Thymus (tissue), 11 donors: Measurements from ENCODE around the gene LRRC55. TPM values are rescaled to one million over a fixed set of nuclear protein-coding genes. Genes with fewer than 3 reads are reported as not detected.

Source experiments
- DNase-seq, 9 donors: peaks; one replicate each; pipeline ENCODE4 v3.0.0-alpha.2; 2013; ENCODE audit warnings: low spot score in 9 of 9, low read depth in 6 of 9, missing footprints in 1 of 9
- H3K27ac ChIP-seq, 2 donors: one replicate each; pipeline ENCODE4 v1.5.1; 2013; ENCODE audit warnings: control low read depth in 1 of 2, low read depth in 1 of 2, low read length in 1 of 2, mild to moderate bottlenecking in 1 of 2, moderate library complexity in 1 of 2
- H3K27me3 ChIP-seq, 2 donors: one replicate each; pipeline ENCODE4 v1.5.1; 2013; ENCODE audit warnings: low read length in 1 of 2; ENCODE audit not compliant: control insufficient read depth in 2 of 2, insufficient read depth in 1 of 2
- H3K36me3 ChIP-seq, 2 donors: one replicate each; pipeline ENCODE4 v1.5.1; 2013; ENCODE audit warnings: low read length in 1 of 2, mild to moderate bottlenecking in 1 of 2, moderate library complexity in 1 of 2; ENCODE audit not compliant: control insufficient read depth in 2 of 2, insufficient read depth in 2 of 2
- H3K4me1 ChIP-seq, 2 donors: one replicate each; pipeline ENCODE4 v1.5.1; 2013; ENCODE audit warnings: low read length in 2 of 2; ENCODE audit not compliant: control insufficient read depth in 2 of 2, insufficient read depth in 2 of 2
- H3K4me3 ChIP-seq, 2 donors: one replicate each; pipeline ENCODE4 v1.5.1; 2013; ENCODE audit warnings: low read length in 2 of 2, control low read depth in 1 of 2, mild to moderate bottlenecking in 1 of 2
- H3K9me3 ChIP-seq, 2 donors: one replicate each; pipeline ENCODE4 v1.5.1; 2013; ENCODE audit warnings: low read length in 1 of 2, mild to moderate bottlenecking in 1 of 2; ENCODE audit not compliant: control insufficient read depth in 2 of 2, insufficient read depth in 1 of 2
- WGBS: extraction: QIAGEN DNeasy Blood & Tissue Kit; methylation state at CpG from one replicate; pipeline ENCODE4 v1.1.7; 2013; 5-methylcytosine and 5-hydroxymethylcytosine counted together
- polyA plus RNA-seq: library from polyadenylated mRNA; stranded (reverse); fragments of 200-250 nt; gene quantifications from one replicate; pipeline ENCODE4 v1.2.3, GENCODE V29; 2013
- total RNA-seq: library from RNA; stranded (reverse); fragments of 120-200 nt; gene quantifications from one replicate; pipeline ENCODE4 v1.2.4, GENCODE V29; 2013
- donor health status: healthy.

The LRRC55 gene
- total and polyA plus RNA-seq, 2 donors, result 0.25 to 2.0 TPM

- 67% methylated on average over 3 of the region's 3 CpGs for WGBS
- H3K4me3 ChIP-seq, result no peak overlapping the region
- no peaks in the 10 kb centered on the region for H3K27me3 ChIP-seq
- no peaks in the 10 kb centered on the region for H3K4me1 ChIP-seq
- no peaks in the 10 kb centered on the region for H3K36me3 ChIP-seq
- no peaks in the 10 kb centered on the region for H3K9me3 ChIP-seq
- no peak for DNase-seq
- no peak overlapping the region for H3K27ac ChIP-seq
Observed at GRCh38 chr11:57157624-57158023, 24.1 kb upstream of the LRRC55 start.

GRCh38 chr11:57158180-57158579 is 23.6 kb upstream of the LRRC55 start:
- WGBS, result 76% methylated on average over 5 of the region's 5 CpGs
- no peak overlapping the region for H3K4me3 ChIP-seq
- no peak for DNase-seq

GRCh38 chr11:57158599-57158998 is 23.2 kb upstream of the LRRC55 start:
- no peaks in the 10 kb centered on the region for H3K27me3 ChIP-seq
- DNase-seq, result no peak
- WGBS, result 91% methylated on average over 1 of the region's 1 CpG
- no peak overlapping the region for H3K4me3 ChIP-seq
- no peaks in the 10 kb centered on the region for H3K36me3 ChIP-seq
- no peak overlapping the region for H3K27ac ChIP-seq
- no peaks in the 10 kb centered on the region for H3K9me3 ChIP-seq
- no peaks in the 10 kb centered on the region for H3K4me1 ChIP-seq

More at GRCh38 chr11:57158180-57158579, 23.6 kb upstream of the LRRC55 start:
- no peaks in the 10 kb centered on the region for H3K36me3 ChIP-seq
- H3K27ac ChIP-seq, result no peak overlapping the region
- no peaks in the 10 kb centered on the region for H3K9me3 ChIP-seq
- no peaks in the 10 kb centered on the region for H3K4me1 ChIP-seq
- H3K27me3 ChIP-seq, result no peaks in the 10 kb centered on the region

GRCh38 chr11:57160665-57161064 is 21.1 kb upstream of the LRRC55 start:
- Histone ChIP-seq H3K4me1 (no peaks in the 10 kb centered on the region), H3K27ac (no peak overlapping the region), H3K36me3 (no peaks in the 10 kb centered on the region), H3K27me3 (no peaks in the 10 kb centered on the region), H3K9me3 (no peaks in the 10 kb centered on the region), H3K4me3 (no peak overlapping the region)
- WGBS, result 90% methylated on average over 2 of the region's 2 CpGs
- no peak for DNase-seq

GRCh38 chr11:57161351-57161750 is 20.4 kb upstream of the LRRC55 start:
- Histone ChIP-seq H3K4me1 (no peaks in the 10 kb centered on the region), H3K27me3 (no peaks in the 10 kb centered on the region), H3K36me3 (no peaks in the 10 kb centered on the region), H3K9me3 (no peaks in the 10 kb centered on the region), H3K27ac (no peak overlapping the region), H3K4me3 (no peak overlapping the region)
- WGBS, result 51% methylated on average over 5 of the region's 5 CpGs
- DNase-seq, result no peak

GRCh38 chr11:57162179-57162898 is 19.4 kb upstream of the LRRC55 start:
- no peaks in the 10 kb centered on the region for H3K36me3 ChIP-seq
- no peak for DNase-seq
- no peak overlapping the region for H3K27ac ChIP-seq
- H3K9me3 ChIP-seq, result no peaks in the 10 kb centered on the region
- H3K27me3 ChIP-seq, result no peaks in the 10 kb centered on the region
- WGBS, result 76% methylated on average over 6 of the region's 6 CpGs
- no peak overlapping the region for H3K4me3 ChIP-seq
- H3K4me1 ChIP-seq, result no peaks in the 10 kb centered on the region

GRCh38 chr11:57163160-57163868 is 18.4 kb upstream of the LRRC55 start:
- DNase-seq, result no peak
- H3K4me1 ChIP-seq, result no peaks in the 10 kb centered on the region
- H3K9me3 ChIP-seq, result no peaks in the 10 kb centered on the region
- H3K27me3 ChIP-seq, result no peaks in the 10 kb centered on the region
- 81% methylated on average over 6 of the region's 6 CpGs for WGBS
- no peaks in the 10 kb centered on the region for H3K36me3 ChIP-seq
- H3K27ac ChIP-seq, result no peak overlapping the region
- no peak overlapping the region for H3K4me3 ChIP-seq

- WGBS, result 89% methylated on average over 1 of the region's 1 CpG
- Histone ChIP-seq H3K4me1 (no peaks in the 10 kb centered on the region), H3K9me3 (no peaks in the 10 kb centered on the region), H3K4me3 (no peak overlapping the region), H3K27ac (no peak overlapping the region), H3K36me3 (no peaks in the 10 kb centered on the region), H3K27me3 (no peaks in the 10 kb centered on the region)
- DNase-seq, result no peak
Observed at GRCh38 chr11:57164317-57164716, 17.4 kb upstream of the LRRC55 start.

GRCh38 chr11:57167125-57167846 is 14.5 kb upstream of the LRRC55 start:
- no peaks in the 10 kb centered on the region for H3K4me1 ChIP-seq
- no peak for DNase-seq
- no peaks in the 10 kb centered on the region for H3K9me3 ChIP-seq
- H3K27ac ChIP-seq, result no peak overlapping the region
- 71% methylated on average over 2 of the region's 2 CpGs for WGBS
- no peaks in the 10 kb centered on the region for H3K36me3 ChIP-seq
- no peaks in the 10 kb centered on the region for H3K27me3 ChIP-seq
- H3K4me3 ChIP-seq, result no peak overlapping the region
